Measurements from ENCODE around the gene BCAR1. TPM values are rescaled to one million over a fixed set of nuclear protein-coding genes. Genes with fewer than 3 reads are reported as not detected.
"Not testable (repeated sequence)": the region's sequence is repeated elsewhere in the genome, so short reads cannot be mapped to it uniquely, and the experiment has no call there.

The BCAR1 gene
- total RNA-seq, 5 donors from 2014 or later (not counting 1 experiment from before 2014, with no cell fraction given): 0.49 to 1.6 (median 0.98) TPM

GRCh38 chr16:75224306-75225082 is 26.9 kb downstream of the BCAR1 start:
- DNase-seq: no peak
- peaks cover 0 to 31% of the 10 kb centered on the region in 2 experiments for H3K27me3 ChIP-seq (replicated peaks in 1 of 2; ENCODE audit: control insufficient read depth in 2 of 2, extremely low read depth in 1 of 2, insufficient read depth in 2 of 2, low read length in 1 of 2)
- Mint-ChIP-seq H3K4me1 (peaks cover 6 to 14% (median 6%) of the 10 kb centered on the region in 3 donors), H3K9me3 (no peaks in the 10 kb centered on the region), H3K4me3 (no peak overlapping the region), H3K27ac (no peak overlapping the region), H3K27me3 (peaks cover 0 to 7% of the 10 kb centered on the region in 2 donors), H3K36me3 (no peaks in the 10 kb centered on the region)
- no peak overlapping the region for H3K27ac ChIP-seq (ENCODE audit: low read length)
- H3K36me3 ChIP-seq (ENCODE audit: control insufficient read depth in 2 of 2, extremely low read depth in 1 of 2, insufficient read depth in 1 of 2, low read length in 1 of 2): no peaks in the 10 kb centered on the region
- H3K9me3 ChIP-seq: no peaks in the 10 kb centered on the region
- no peak for ATAC-seq (replicated peaks in 1 of 4)
- POLR2A ChIA-PET: no interaction called here
- peaks cover 0 to under 1% of the 10 kb centered on the region in 2 experiments for H3K4me1 ChIP-seq (ENCODE audit: control insufficient read depth in 1 of 2, extremely low read depth in 1 of 2, insufficient read depth in 2 of 2, low read length in 2 of 2)
- 82% methylated on average over 15 of the region's 20 CpGs for WGBS (ENCODE audit: insufficient coverage)
- H3K4me3 ChIP-seq (ENCODE audit: control insufficient read depth in 1 of 2, extremely low read depth in 1 of 2, low read length in 1 of 2): no peak overlapping the region
- CTCF ChIA-PET: no interaction called here

- H3K36me3 ChIP-seq (ENCODE audit: control insufficient read depth in 2 of 2, extremely low read depth in 1 of 2, insufficient read depth in 1 of 2, low read length in 1 of 2); H3K36me3 Mint-ChIP-seq; CTCF ChIA-PET; ATAC-seq (replicated peaks in 1 of 4); H3K4me3 Mint-ChIP-seq; H3K27ac Mint-ChIP-seq; H3K4me3 ChIP-seq (ENCODE audit: control insufficient read depth in 1 of 2, extremely low read depth in 1 of 2, low read length in 1 of 2); H3K27me3 Mint-ChIP-seq; DNase-seq; H3K9me3 ChIP-seq; H3K27ac ChIP-seq (ENCODE audit: low read length); H3K9me3 Mint-ChIP-seq; POLR2A ChIA-PET: not testable (repeated sequence)
- Histone ChIP-seq H3K27me3 (replicated peaks in 1 of 2; ENCODE audit: control insufficient read depth in 2 of 2, extremely low read depth in 1 of 2, insufficient read depth in 2 of 2, low read length in 1 of 2) (peaks cover 0 to 21% of the 10 kb centered on the region in 2 experiments), H3K4me1 (ENCODE audit: control insufficient read depth in 1 of 2, extremely low read depth in 1 of 2, insufficient read depth in 2 of 2, low read length in 2 of 2) (peaks cover 0 to 10% of the 10 kb centered on the region in 2 experiments)
- no CpG with 5 or more reads among the region's 20 CpGs for WGBS (ENCODE audit: insufficient coverage)
- H3K4me1 Mint-ChIP-seq: peaks cover 8 to 17% (median 12%) of the 10 kb centered on the region in 3 donors
Observed at GRCh38 chr16:75223129-75223528, 28.3 kb downstream of the BCAR1 start.

GRCh38 chr16:75222271-75222783 is 29.1 kb downstream of the BCAR1 start:
- DNase-seq: no peak
- no peak for ATAC-seq (replicated peaks in 1 of 4)
- H3K36me3 ChIP-seq (ENCODE audit: control insufficient read depth in 2 of 2, extremely low read depth in 1 of 2, insufficient read depth in 1 of 2, low read length in 1 of 2): no peaks in the 10 kb centered on the region
- Mint-ChIP-seq H3K4me1 (peaks cover 8 to 17% (median 12%) of the 10 kb centered on the region in 3 donors), H3K27me3 (peaks cover 0 to 4% of the 10 kb centered on the region in 2 donors), H3K36me3 (no peaks in the 10 kb centered on the region), H3K27ac (peak overlapping the region in 1 of 2 donors; percentile 34), H3K9me3 (no peaks in the 10 kb centered on the region), H3K4me3 (no peak overlapping the region)
- peaks cover 0 to 10% of the 10 kb centered on the region in 2 experiments for H3K4me1 ChIP-seq (ENCODE audit: control insufficient read depth in 1 of 2, extremely low read depth in 1 of 2, insufficient read depth in 2 of 2, low read length in 2 of 2)
- ChIA-PET POLR2A (no interaction called here), CTCF (no interaction called here)
- H3K9me3 ChIP-seq: no peaks in the 10 kb centered on the region
- WGBS (ENCODE audit: insufficient coverage): 82% methylated on average over 12 of the region's 16 CpGs
- no peak overlapping the region for H3K4me3 ChIP-seq (ENCODE audit: control insufficient read depth in 1 of 2, extremely low read depth in 1 of 2, low read length in 1 of 2)
- peaks cover 0 to 13% of the 10 kb centered on the region in 2 experiments for H3K27me3 ChIP-seq (replicated peaks in 1 of 2; ENCODE audit: control insufficient read depth in 2 of 2, extremely low read depth in 1 of 2, insufficient read depth in 2 of 2, low read length in 1 of 2)
- H3K27ac ChIP-seq (ENCODE audit: low read length): no peak overlapping the region

- CTCF ChIA-PET: interaction anchor here (0.6 kb wide), 2 partner anchors 16 to 170 kb away, joined by 3 to 7 read pairs; no protein-coding TSS in a partner anchor
- Histone ChIP-seq H3K27me3 (replicated peaks in 1 of 2; ENCODE audit: control insufficient read depth in 2 of 2, extremely low read depth in 1 of 2, insufficient read depth in 2 of 2, low read length in 1 of 2) (no peaks in the 10 kb centered on the region), H3K9me3 (no peaks in the 10 kb centered on the region), H3K27ac (ENCODE audit: low read length) (peak overlapping the region; percentile 47), H3K36me3 (ENCODE audit: control insufficient read depth in 2 of 2, extremely low read depth in 1 of 2, insufficient read depth in 1 of 2, low read length in 1 of 2) (no peaks in the 10 kb centered on the region), H3K4me1 (ENCODE audit: control insufficient read depth in 1 of 2, extremely low read depth in 1 of 2, insufficient read depth in 2 of 2, low read length in 2 of 2) (peaks cover 0 to 10% of the 10 kb centered on the region in 2 experiments), H3K4me3 (ENCODE audit: control insufficient read depth in 1 of 2, extremely low read depth in 1 of 2, low read length in 1 of 2) (peak overlapping the region; percentile 20 to 51)
- Mint-ChIP-seq H3K4me1 (peaks cover 8 to 17% (median 12%) of the 10 kb centered on the region in 3 donors), H3K27me3 (peaks cover 0 to 2% of the 10 kb centered on the region in 2 donors), H3K27ac (peak overlapping the region; percentile 83 to 95), H3K4me3 (peak overlapping the region; percentile 73 to 82 (median 76)), H3K9me3 (no peaks in the 10 kb centered on the region), H3K36me3 (no peaks in the 10 kb centered on the region)
- DNase-seq (peak in 6 of 35 experiments; percentile 6 to 27 (median 12)), ATAC-seq (replicated peaks in 1 of 4) (peak; percentile 67 to 93 (median 76))
- POLR2A ChIA-PET: no interaction called here
- WGBS (ENCODE audit: insufficient coverage): no CpG with 5 or more reads among the region's 5 CpGs
Observed at GRCh38 chr16:75219838-75220237, 31.6 kb downstream of the BCAR1 start.

GRCh38 chr16:75219088-75219487 is 32.3 kb downstream of the BCAR1 start:
- no peaks in the 10 kb centered on the region for H3K27me3 Mint-ChIP-seq
- no peak for DNase-seq
- H3K27ac ChIP-seq (ENCODE audit: low read length): peak overlapping the region; percentile 47
- peak overlapping the region in 1 of 2 donors; percentile 95 for H3K27ac Mint-ChIP-seq
- ATAC-seq (replicated peaks in 1 of 4): no peak
- peaks cover 8 to 17% (median 12%) of the 10 kb centered on the region in 3 donors for H3K4me1 Mint-ChIP-seq
- H3K9me3 ChIP-seq: no peaks in the 10 kb centered on the region
- H3K36me3 ChIP-seq (ENCODE audit: control insufficient read depth in 2 of 2, extremely low read depth in 1 of 2, insufficient read depth in 1 of 2, low read length in 1 of 2): no peaks in the 10 kb centered on the region
- no peak overlapping the region for H3K4me3 ChIP-seq (ENCODE audit: control insufficient read depth in 1 of 2, extremely low read depth in 1 of 2, low read length in 1 of 2)
- H3K36me3 Mint-ChIP-seq: no peaks in the 10 kb centered on the region
- CTCF ChIA-PET: interaction anchor here (0.6 kb wide), 2 partner anchors 15 to 170 kb away, joined by 3 to 7 read pairs; no protein-coding TSS in a partner anchor
- 83% methylated on average over 1 of the region's 4 CpGs for WGBS (ENCODE audit: insufficient coverage)
- no peaks in the 10 kb centered on the region for H3K9me3 Mint-ChIP-seq
- H3K4me3 Mint-ChIP-seq: peak overlapping the region in 1 of 3 donors; percentile 73
- peaks cover 0 to 10% of the 10 kb centered on the region in 2 experiments for H3K4me1 ChIP-seq (ENCODE audit: control insufficient read depth in 1 of 2, extremely low read depth in 1 of 2, insufficient read depth in 2 of 2, low read length in 2 of 2)
- H3K27me3 ChIP-seq (replicated peaks in 1 of 2; ENCODE audit: control insufficient read depth in 2 of 2, extremely low read depth in 1 of 2, insufficient read depth in 2 of 2, low read length in 1 of 2): no peaks in the 10 kb centered on the region
- POLR2A ChIA-PET: interaction anchor here in 1 of 2 donors (0.5 kb wide), 1 partner anchor 194 kb away, joined by 3 read pairs; no protein-coding TSS in a partner anchor

GRCh38 chr16:75218256-75219076 is 33.0 kb downstream of the BCAR1 start, which contains the start of gene CTRB1:
TSS of gene CTRB1 (plus strand) at chr16:75218988. CDS start at chr16:75219008, 20 bp downstream.
- ChIA-PET POLR2A (interaction anchor here in 1 of 2 donors (0.5 to 0.6 kb wide), 2 partner anchors 194 to 506 kb away, joined by 3 read pairs; no protein-coding TSS in a partner anchor), CTCF (interaction anchor here in 1 of 2 donors (0.6 to 0.7 kb wide), 2 partner anchors 15 to 987 kb away, joined by 3 to 4 read pairs; no protein-coding TSS in a partner anchor)
- Histone ChIP-seq H3K27ac (ENCODE audit: low read length) (peak within 1 kb of the TSS; percentile 47), H3K9me3 (no peaks in the 10 kb centered on the region), H3K36me3 (ENCODE audit: control insufficient read depth in 2 of 2, extremely low read depth in 1 of 2, insufficient read depth in 1 of 2, low read length in 1 of 2) (no peaks in the 10 kb centered on the region), H3K4me1 (ENCODE audit: control insufficient read depth in 1 of 2, extremely low read depth in 1 of 2, insufficient read depth in 2 of 2, low read length in 2 of 2) (peaks cover 0 to 10% of the 10 kb centered on the region in 2 experiments), H3K27me3 (replicated peaks in 1 of 2; ENCODE audit: control insufficient read depth in 2 of 2, extremely low read depth in 1 of 2, insufficient read depth in 2 of 2, low read length in 1 of 2) (no peaks in the 10 kb centered on the region), H3K4me3 (ENCODE audit: control insufficient read depth in 1 of 2, extremely low read depth in 1 of 2, low read length in 1 of 2) (peak within 1 kb of the TSS; percentile 20 to 51)
- Mint-ChIP-seq H3K4me3 (peak within 1 kb of the TSS; percentile 73 to 82 (median 76)), H3K27me3 (no peaks in the 10 kb centered on the region), H3K9me3 (no peaks in the 10 kb centered on the region), H3K4me1 (peaks cover 8 to 17% (median 12%) of the 10 kb centered on the region in 3 donors), H3K27ac (peak within 1 kb of the TSS; percentile 83 to 95), H3K36me3 (no peaks in the 10 kb centered on the region)
- DNase-seq (no peak), ATAC-seq (replicated peaks in 1 of 4) (no peak)
- WGBS (ENCODE audit: insufficient coverage): 76% methylated on average over 16 of the region's 19 CpGs
